Activated CD4-positive, alpha-beta T cell treated with anti-CD3 and anti-CD28 coated beads for 36 hours (primary cell): ENCODE measurements around the gene INAFM2. TPM values are rescaled to one million over a fixed set of nuclear protein-coding genes. Genes with fewer than 3 reads are reported as not detected.

ENCODE experiments used
- ATAC-seq: fragments of 200-7000 bp; cut with Tn5 transposase; one replicate; pipeline ENCODE4 v1.10.0; 2021; ENCODE audit warnings: mild to moderate bottlenecking, moderate library complexity
- CTCF ChIA-PET: fragments of 350-600 bp; sonication (Branson Sonifier 250); formaldehyde crosslinking; loops from one replicate; lab custom pipeline; 2021; ENCODE audit warnings: antibody characterized with exemption; lab: Charles Lee
- POLR2A ChIA-PET: fragments of 350-600 bp; sonication (Branson Sonifier 250); formaldehyde crosslinking; loops from one replicate; lab custom pipeline; 2021; ENCODE audit warnings: antibody characterized with exemption, inconsistent platforms; lab: Charles Lee
- DNase-seq: peaks from one replicate; pipeline ENCODE4 v3.0.0-alpha.2; 2020
- H3K27ac Mint-ChIP-seq: one replicate; pipeline ENCODE4 v1.8.0; 2021; ENCODE audit warnings: mixed read lengths
- H3K27me3 Mint-ChIP-seq: one replicate; pipeline ENCODE4 v1.8.0; 2021; ENCODE audit warnings: mixed read lengths
- H3K36me3 Mint-ChIP-seq: one replicate; pipeline ENCODE4 v1.8.0; 2021; ENCODE audit warnings: low read depth, mixed read lengths
- H3K4me1 Mint-ChIP-seq: one replicate; pipeline ENCODE4 v1.8.0; 2021; ENCODE audit warnings: mixed read lengths
- H3K4me3 Mint-ChIP-seq: one replicate; pipeline ENCODE4 v1.8.0; 2021; ENCODE audit warnings: mild to moderate bottlenecking, moderate library complexity, mixed read lengths
- H3K9me3 Mint-ChIP-seq: one replicate; pipeline ENCODE4 v1.8.0; 2021; ENCODE audit warnings: low read depth, mixed read lengths
- intact Hi-C, 2 experiments: fragments of 100-400 bp; cut with DNase I in 1 of 2; cut with micrococcal nuclease in 1 of 2; formaldehyde crosslinking; loops; one replicate each; pipeline versions ENCODE4 v1.14.2 to v1.15.1; 2022 to 2024; cut with DNase I, micrococcal nuclease
- total RNA-seq, 2 experiments: library from RNA; stranded (reverse); gene quantifications; one replicate each; pipeline ENCODE4 v1.2.3, GENCODE V29; 2021

Gene INAFM2
- total RNA-seq, 2 experiments from 2014 or later = 9.9 to 11.2 TPM

GRCh38 chr15:40296561-40297230 is 26.8 kb upstream of the INAFM2 start:
- no peak for DNase-seq
- H3K27ac Mint-ChIP-seq = no peak overlapping the region
- no peak overlapping the region for H3K4me3 Mint-ChIP-seq
- H3K9me3 Mint-ChIP-seq = no peaks in the 10 kb centered on the region
- ChIA-PET CTCF (interaction anchor here (0.6 kb wide), 1 partner anchor 40 kb away, joined by 3 read pairs; no protein-coding TSS in a partner anchor), POLR2A (interaction anchor here (0.6 kb wide), 1 partner anchor 8 kb away, joined by 4 read pairs; no protein-coding TSS in a partner anchor)
- no peaks in the 10 kb centered on the region for H3K4me1 Mint-ChIP-seq
- no peaks in the 10 kb centered on the region for H3K27me3 Mint-ChIP-seq
- no peak for ATAC-seq
- intact Hi-C loops = no loop called here
- peaks cover 29% of the 10 kb centered on the region for H3K36me3 Mint-ChIP-seq

DNA sequence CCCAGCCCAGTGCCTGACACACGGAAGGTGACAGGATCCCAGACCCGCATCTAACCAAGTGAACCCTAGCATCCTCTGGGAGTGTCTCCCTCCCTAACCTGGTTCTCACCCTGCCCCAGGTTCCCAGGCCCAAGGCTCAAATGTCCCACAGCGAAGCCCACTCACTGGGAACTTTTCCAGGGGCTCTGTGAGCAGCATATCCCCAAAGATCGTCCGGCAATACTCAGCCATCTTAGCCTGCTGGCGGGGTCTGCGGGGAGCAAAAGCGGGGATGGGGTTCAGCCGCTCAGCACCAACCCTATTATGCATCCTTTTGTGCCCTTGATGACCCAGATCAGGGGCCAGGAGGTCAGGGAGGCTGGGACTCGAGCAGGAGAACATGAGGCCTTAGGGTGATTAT is 26.1 kb upstream of the INAFM2 start:
- peaks cover 33% of the 10 kb centered on the region for H3K36me3 Mint-ChIP-seq
- CTCF ChIA-PET = interaction anchor here (0.7 to 1.0 kb wide), 2 partner anchors 17 to 25 kb away, joined by 3 to 4 read pairs; no protein-coding TSS in a partner anchor
- DNase-seq = no peak

DNA sequence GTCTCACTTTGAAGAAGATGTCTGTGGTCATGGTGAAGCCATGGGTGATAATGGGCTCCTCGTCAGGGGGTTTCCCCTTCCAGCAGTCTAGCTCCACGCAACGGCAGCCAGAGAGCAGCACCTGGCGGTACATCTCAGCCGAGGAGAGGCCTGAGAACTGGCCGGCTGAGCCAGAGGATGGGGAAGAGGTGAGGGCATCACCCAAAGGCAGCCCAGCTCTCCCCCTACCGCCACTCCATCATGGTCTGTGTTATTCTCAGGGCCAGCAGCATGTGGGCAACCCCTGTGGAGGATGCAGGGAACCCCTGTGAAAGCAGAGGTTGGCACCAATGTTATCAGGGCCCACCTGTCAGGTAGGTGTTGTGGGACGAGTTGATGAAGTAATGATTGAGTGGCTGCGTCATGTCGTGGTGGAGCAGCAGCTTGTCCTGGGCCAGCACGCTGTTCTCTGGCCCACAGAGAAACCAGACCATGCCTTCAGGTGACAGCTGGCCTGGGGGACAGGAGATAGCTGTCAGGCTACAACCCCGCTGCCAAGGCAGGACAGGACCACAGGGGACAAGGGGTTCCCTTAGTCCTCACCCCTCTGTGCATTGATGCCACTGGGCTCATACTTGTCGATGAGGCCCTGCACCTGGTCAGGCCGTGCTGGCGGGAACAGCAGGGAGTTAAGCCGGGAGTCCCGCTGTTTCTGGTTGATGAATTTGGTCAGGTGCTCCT is 25.1 kb upstream of the INAFM2 start:
- peaks cover 34% of the 10 kb centered on the region for H3K36me3 Mint-ChIP-seq
- no peak overlapping the region for H3K4me3 Mint-ChIP-seq
- no peaks in the 10 kb centered on the region for H3K9me3 Mint-ChIP-seq
- H3K4me1 Mint-ChIP-seq = no peaks in the 10 kb centered on the region
- ChIA-PET POLR2A (interaction anchor here (0.6 kb wide), 1 partner anchor 42 kb away, joined by 3 read pairs; no protein-coding TSS in a partner anchor), CTCF (interaction anchor here (0.7 to 1.5 kb wide), 4 partner anchors 11 to 49 kb away, joined by 3 to 4 read pairs (median 4); no protein-coding TSS in a partner anchor)
- DNase-seq (no peak), ATAC-seq (no peak)
- intact Hi-C loops = no loop called here
- H3K27me3 Mint-ChIP-seq = no peaks in the 10 kb centered on the region
- H3K27ac Mint-ChIP-seq = no peak overlapping the region

More for the DNA sequence above, 26.1 kb upstream of the INAFM2 start:
- intact Hi-C loops = no loop called here
- POLR2A ChIA-PET = no interaction called here
- no peaks in the 10 kb centered on the region for H3K9me3 Mint-ChIP-seq
- no peaks in the 10 kb centered on the region for H3K27me3 Mint-ChIP-seq
- no peak overlapping the region for H3K27ac Mint-ChIP-seq
- no peaks in the 10 kb centered on the region for H3K4me1 Mint-ChIP-seq
- no peak overlapping the region for H3K4me3 Mint-ChIP-seq
- no peak for ATAC-seq

DNA sequence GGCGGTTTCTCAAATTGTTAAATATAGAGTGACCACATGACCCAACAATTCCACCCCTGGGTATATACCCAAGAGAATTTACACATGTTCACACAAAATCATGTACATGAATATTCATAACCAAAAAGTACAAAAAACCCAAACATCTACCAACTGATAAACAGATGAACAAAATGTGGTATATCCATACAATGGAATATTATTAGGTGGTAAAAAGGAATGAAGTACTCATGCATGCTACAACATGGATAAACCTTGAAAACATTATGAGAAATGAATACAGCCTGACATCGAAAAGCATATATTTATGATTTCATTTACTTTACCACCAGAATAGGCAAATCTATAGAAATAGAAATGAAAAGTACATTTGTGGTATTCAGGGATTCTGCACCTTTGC is 23.1 kb upstream of the INAFM2 start:
- Mint-ChIP-seq H3K36me3 (peaks cover 35% of the 10 kb centered on the region), H3K27ac (no peak overlapping the region), H3K4me1 (peaks cover 7% of the 10 kb centered on the region), H3K27me3 (no peaks in the 10 kb centered on the region), H3K4me3 (no peak overlapping the region), H3K9me3 (no peaks in the 10 kb centered on the region)
- ATAC-seq (no peak), DNase-seq (no peak)
- POLR2A ChIA-PET = no interaction called here
- CTCF ChIA-PET = interaction anchor here (1.4 to 2.6 kb wide), 5 partner anchors 9 to 37 kb away, joined by 3 to 7 read pairs (median 6); no protein-coding TSS in a partner anchor
- intact Hi-C loops = loop anchor here in 1 of 2 experiments (10.0 kb wide), 1 partner anchor 516 kb away; the partner anchor contains the start of gene FSIP1

DNA sequence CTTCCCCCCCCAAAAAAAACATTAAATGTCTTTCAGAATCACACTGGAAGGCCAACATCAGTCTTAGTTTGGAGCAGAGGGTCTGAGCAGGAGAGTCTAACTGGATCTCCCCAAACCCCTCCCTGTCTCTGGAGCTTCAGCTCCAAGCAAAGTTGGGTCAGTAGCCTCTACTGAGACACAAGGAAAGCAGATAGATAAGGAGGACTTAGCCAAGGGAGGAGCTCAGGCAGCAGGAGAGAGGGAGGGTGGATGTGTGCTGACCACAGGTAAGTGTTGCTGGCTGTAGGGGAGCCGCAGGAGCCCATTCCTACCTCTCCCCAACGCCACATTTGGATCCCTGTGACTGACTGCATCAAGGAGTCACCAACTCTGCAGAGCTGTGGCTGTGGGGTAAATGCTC is 22.7 kb upstream of the INAFM2 start:
- H3K27me3 Mint-ChIP-seq = no peaks in the 10 kb centered on the region
- ATAC-seq = no peak
- peaks cover 35% of the 10 kb centered on the region for H3K36me3 Mint-ChIP-seq
- H3K9me3 Mint-ChIP-seq = no peaks in the 10 kb centered on the region
- H3K27ac Mint-ChIP-seq = no peak overlapping the region
- DNase-seq = no peak
- intact Hi-C loops = loop anchor here in 1 of 2 experiments (10.0 kb wide), 1 partner anchor 516 kb away; the partner anchor contains the start of gene FSIP1
- peaks cover 7% of the 10 kb centered on the region for H3K4me1 Mint-ChIP-seq
- H3K4me3 Mint-ChIP-seq = no peak overlapping the region
- POLR2A ChIA-PET = no interaction called here
- CTCF ChIA-PET = interaction anchor here (1.0 to 2.6 kb wide), 7 partner anchors 9 to 37 kb away, joined by 3 to 7 read pairs (median 6); no protein-coding TSS in a partner anchor

GRCh38 chr15:40301467-40302179 is 21.9 kb upstream of the INAFM2 start:
- Mint-ChIP-seq H3K9me3 (no peaks in the 10 kb centered on the region), H3K4me3 (no peak overlapping the region), H3K27me3 (no peaks in the 10 kb centered on the region), H3K4me1 (peaks cover 14% of the 10 kb centered on the region), H3K27ac (no peak overlapping the region), H3K36me3 (peaks cover 33% of the 10 kb centered on the region)
- DNase-seq = no peak
- no peak for ATAC-seq
- CTCF ChIA-PET = interaction anchor here (0.7 to 2.6 kb wide), 10 partner anchors 8 to 36 kb away, joined by 3 to 7 read pairs (median 4); no protein-coding TSS in a partner anchor
- POLR2A ChIA-PET = no interaction called here
- intact Hi-C loops = loop anchor here in 1 of 2 experiments (10.0 kb wide), 1 partner anchor 517 kb away; the partner anchor contains the start of gene FSIP1

- peaks cover 33% of the 10 kb centered on the region for H3K36me3 Mint-ChIP-seq
- ATAC-seq (no peak), DNase-seq (no peak)
- no peaks in the 10 kb centered on the region for H3K9me3 Mint-ChIP-seq
- ChIA-PET CTCF (interaction anchor here (0.7 to 21.7 kb wide), 5 partner anchors 14 to 35 kb away, joined by 3 to 393 read pairs (median 6); no protein-coding TSS in a partner anchor), POLR2A (no interaction called here)
- no peak overlapping the region for H3K27ac Mint-ChIP-seq
- no peak overlapping the region for H3K4me3 Mint-ChIP-seq
- intact Hi-C loops = loop anchor here in 1 of 2 experiments (10.0 kb wide), 1 partner anchor 518 kb away; the partner anchor contains the start of gene FSIP1
- peaks cover 15% of the 10 kb centered on the region for H3K4me1 Mint-ChIP-seq
- no peaks in the 10 kb centered on the region for H3K27me3 Mint-ChIP-seq
These were observed 21.1 kb upstream of the INAFM2 start for GRCh38 chr15:40302288-40302886.

DNA sequence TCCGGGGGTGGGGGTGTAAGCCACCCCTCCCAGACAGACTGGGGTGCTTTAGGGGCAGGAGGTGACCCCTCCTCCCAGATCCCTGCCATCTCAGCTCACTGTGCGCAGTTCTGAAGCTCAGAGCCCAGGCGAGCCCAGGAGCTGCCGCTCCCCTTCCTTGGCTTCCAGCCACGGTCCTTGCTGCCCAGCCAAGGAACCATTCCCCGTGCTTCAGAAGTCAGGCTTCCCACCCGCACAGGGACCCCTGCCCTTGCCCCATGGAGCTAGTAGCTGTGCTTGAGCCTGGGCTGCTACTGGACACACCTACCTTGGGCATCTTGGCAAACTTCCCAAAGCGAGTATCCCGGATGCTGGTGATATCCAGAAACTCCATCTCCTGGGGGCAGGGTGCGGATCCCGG is 20.5 kb upstream of the INAFM2 start:
- intact Hi-C loops = loop anchor here in 1 of 2 experiments (10.0 kb wide), 1 partner anchor 518 kb away; the partner anchor contains the start of gene FSIP1
- Mint-ChIP-seq H3K4me3 (no peak overlapping the region), H3K4me1 (peaks cover 15% of the 10 kb centered on the region), H3K36me3 (peaks cover 33% of the 10 kb centered on the region), H3K27ac (no peak overlapping the region), H3K27me3 (no peaks in the 10 kb centered on the region), H3K9me3 (no peaks in the 10 kb centered on the region)
- ATAC-seq = no peak
- DNase-seq = no peak
- POLR2A ChIA-PET = no interaction called here
- CTCF ChIA-PET = interaction anchor here (0.6 to 21.7 kb wide), 3 partner anchors 28 to 35 kb away, joined by 3 to 393 read pairs (median 7); no protein-coding TSS in a partner anchor

- Mint-ChIP-seq H3K27me3 (no peaks in the 10 kb centered on the region), H3K27ac (no peak overlapping the region), H3K9me3 (no peaks in the 10 kb centered on the region), H3K36me3 (peaks cover 33% of the 10 kb centered on the region), H3K4me3 (no peak overlapping the region), H3K4me1 (peaks cover 16% of the 10 kb centered on the region)
- ChIA-PET CTCF (interaction anchor here (0.6 to 21.7 kb wide), 2 partner anchors 29 to 34 kb away, joined by 3 to 393 read pairs; no protein-coding TSS in a partner anchor), POLR2A (no interaction called here)
- no peak for DNase-seq
- no peak for ATAC-seq
- intact Hi-C loops = loop anchor here in 1 of 2 experiments (10.0 kb wide), 1 partner anchor 519 kb away; the partner anchor contains the start of gene FSIP1
These were observed 19.9 kb upstream of the INAFM2 start for GRCh38 chr15:40303576-40303975.

DNA sequence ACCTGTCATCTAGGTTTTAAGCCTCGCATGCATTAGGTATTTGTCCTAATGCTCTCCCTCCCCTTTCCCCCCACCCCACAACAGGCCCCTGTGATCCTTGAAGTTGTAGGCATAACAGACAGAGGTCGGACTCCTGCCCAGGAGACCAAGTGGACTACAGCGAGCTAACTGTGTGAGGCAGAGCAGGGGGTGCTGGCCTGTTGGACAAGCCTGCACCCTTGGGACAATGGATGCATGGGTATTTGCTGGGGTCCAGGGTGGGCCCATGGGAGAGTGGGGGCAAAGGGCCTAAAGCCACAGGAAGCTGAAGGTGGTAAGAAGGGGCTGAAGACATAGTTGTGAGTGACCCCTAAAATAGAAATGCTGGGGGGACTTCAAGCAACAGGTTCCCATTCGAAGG is 18.2 kb upstream of the INAFM2 start:
- ATAC-seq (no peak), DNase-seq (no peak)
- no peak overlapping the region for H3K4me3 Mint-ChIP-seq
- peaks cover 31% of the 10 kb centered on the region for H3K4me1 Mint-ChIP-seq
- H3K36me3 Mint-ChIP-seq = peaks cover 21% of the 10 kb centered on the region
- no peak overlapping the region for H3K27ac Mint-ChIP-seq
- CTCF ChIA-PET = interaction anchor here (0.6 to 21.7 kb wide), 4 partner anchors 20 to 192 kb away, joined by 3 to 393 read pairs (median 4); no protein-coding TSS in a partner anchor
- POLR2A ChIA-PET = no interaction called here
- intact Hi-C loops = loop anchor here in 1 of 2 experiments (10.0 kb wide), 1 partner anchor 520 kb away; the partner anchor contains the start of gene FSIP1
- H3K27me3 Mint-ChIP-seq = no peaks in the 10 kb centered on the region
- no peaks in the 10 kb centered on the region for H3K9me3 Mint-ChIP-seq
